ENCODE measurements around the gene TIMM29. TPM values are rescaled to one million over a fixed set of nuclear protein-coding genes. Genes with fewer than 3 reads are reported as not detected.

TIMM29 gene
- total and polyA plus RNA-seq, 9 of the 15 experiments (the other 6 are each of a cell fraction or from before 2014, with no cell fraction given): 2.4 to 29.4 (median 16.3) TPM

- no peak for TF ChIP-seq NR0B1 (IDR thresholded peaks at IDR 0.05; ENCODE audit: partially characterized antibody)
- TF ChIP-seq ZNF668 (CRISPR knock-in tag; IDR thresholded peaks at IDR 0.05): no peak
- TF ChIP-seq HES1 (IDR thresholded peaks at IDR 0.05; ENCODE audit: low read depth): no peak
- TF ChIP-seq ZNF316 (IDR thresholded peaks at IDR 0.05): no peak
- no peak for TF ChIP-seq ZNF778 (CRISPR knock-in tag; IDR thresholded peaks at IDR 0.05)
- TF ChIP-seq TGIF2 (CRISPR knock-in tag; IDR thresholded peaks at IDR 0.05): no peak
- TF ChIP-seq E2F1 (CRISPR knock-in tag; IDR thresholded peaks at IDR 0.05): 0 out of 2 replicates have a peak, but pooled peaks have one; percentile 62
- no peak for TF ChIP-seq ZNF444 (CRISPR knock-in tag; IDR thresholded peaks at IDR 0.05)
- no peak for TF ChIP-seq ZNF280A (IDR thresholded peaks at IDR 0.05; ENCODE audit: low read depth, partially characterized antibody)
- 0 out of 2 replicates have a peak, but pooled peaks have one; percentile 29 for TF ChIP-seq ZNF57 (CRISPR knock-in tag; IDR thresholded peaks at IDR 0.05)
- no peak for TF ChIP-seq ZNF277 (CRISPR knock-in tag; IDR thresholded peaks at IDR 0.05; ENCODE audit: borderline replicate concordance)
- TF ChIP-seq DMBX1 (CRISPR knock-in tag; IDR thresholded peaks at IDR 0.05; ENCODE audit: borderline replicate concordance): no peak
- TF ChIP-seq ZNF507 (tag; conservative IDR thresholded peaks at IDR 0.05): no peak
- peak; percentile 80 for TF ChIP-seq MTA3 (IDR thresholded peaks at IDR 0.05; ENCODE audit: borderline replicate concordance)
- TF ChIP-seq NCOR1 (IDR thresholded peaks at IDR 0.05): peak; percentile 49; the same call in 1 of the 2 replicates
- TF ChIP-seq ARID2 (IDR thresholded peaks at IDR 0.05): no peak
- TF ChIP-seq TAF9B (IDR thresholded peaks at IDR 0.05; ENCODE audit: partially characterized antibody): no peak
- no peak for TF ChIP-seq NCOA2 (IDR thresholded peaks at IDR 0.05; ENCODE audit: partially characterized antibody in 2 of 2)
- no peak for TF ChIP-seq CBX8 (IDR thresholded peaks at IDR 0.05; ENCODE audit: borderline replicate concordance, extremely low read depth, low read depth, low read length, poor library complexity, severe bottlenecking)
- TF ChIP-seq TEAD4 (IDR thresholded peaks at IDR 0.05; ENCODE audit: low read length): peak; percentile 13; the same call in 1 of the 2 replicates
- TF ChIP-seq TEAD4 (CRISPR knock-in tag; IDR thresholded peaks at IDR 0.05; ENCODE audit: borderline replicate concordance): no peak; the same call in 1 of the 2 replicates
- no peak for TF ChIP-seq ZNF431 (CRISPR knock-in tag; IDR thresholded peaks at IDR 0.05)
Measured at GRCh38 chr19:10928563-10929401, at the start of gene TIMM29, which contains the start of gene YIPF2 (continued).

All from K562 (cell line).